Peyer's patch (tissue), 4 donors: Measurements from ENCODE around the gene TCF7.

Experiments
- POLR2A ChIP-seq, 2 donors: fragments of 450-650 bp; IDR thresholded peaks; one replicate each; pipeline ENCODE4 v1.5.1; 2017; ENCODE audit warnings: antibody characterized with exemption in 2 of 2, mild to moderate bottlenecking in 2 of 2, moderate library complexity in 2 of 2
- TF ChIP-seq, protein P1 (sequence below), 6 experiments: fragments of 450-650 bp in 4 of 6; fragments of 200-600 bp in 2 of 6; sonication (generic) in 1 of 6; IDR thresholded peaks; one replicate each; pipeline ENCODE4 v1.5.1; 2017 to 2019; ENCODE audit warnings: antibody characterized with exemption in 6 of 6, mild to moderate bottlenecking in 3 of 6, moderate library complexity in 1 of 6

GRCh38 chr5:134116789-134117761 is 2.6 kb downstream of the TCF7 start:
- TF ChIP-seq, protein P1, sequence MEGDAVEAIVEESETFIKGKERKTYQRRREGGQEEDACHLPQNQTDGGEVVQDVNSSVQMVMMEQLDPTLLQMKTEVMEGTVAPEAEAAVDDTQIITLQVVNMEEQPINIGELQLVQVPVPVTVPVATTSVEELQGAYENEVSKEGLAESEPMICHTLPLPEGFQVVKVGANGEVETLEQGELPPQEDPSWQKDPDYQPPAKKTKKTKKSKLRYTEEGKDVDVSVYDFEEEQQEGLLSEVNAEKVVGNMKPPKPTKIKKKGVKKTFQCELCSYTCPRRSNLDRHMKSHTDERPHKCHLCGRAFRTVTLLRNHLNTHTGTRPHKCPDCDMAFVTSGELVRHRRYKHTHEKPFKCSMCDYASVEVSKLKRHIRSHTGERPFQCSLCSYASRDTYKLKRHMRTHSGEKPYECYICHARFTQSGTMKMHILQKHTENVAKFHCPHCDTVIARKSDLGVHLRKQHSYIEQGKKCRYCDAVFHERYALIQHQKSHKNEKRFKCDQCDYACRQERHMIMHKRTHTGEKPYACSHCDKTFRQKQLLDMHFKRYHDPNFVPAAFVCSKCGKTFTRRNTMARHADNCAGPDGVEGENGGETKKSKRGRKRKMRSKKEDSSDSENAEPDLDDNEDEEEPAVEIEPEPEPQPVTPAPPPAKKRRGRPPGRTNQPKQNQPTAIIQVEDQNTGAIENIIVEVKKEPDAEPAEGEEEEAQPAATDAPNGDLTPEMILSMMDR (IDR thresholded peaks at IDR 0.05) = no peak
- no peak for TF ChIP-seq POLR2A (IDR thresholded peaks at IDR 0.05)
